Measurements from ENCODE around the gene CDH13. TPM values are rescaled to one million over a fixed set of nuclear protein-coding genes. Genes with fewer than 3 reads are reported as not detected.

The CDH13 gene
- total and polyA plus RNA-seq, 10 of the 15 experiments (the other 5 are each of a cell fraction or from before 2014, with no cell fraction given): under 0.01 to 0.05 TPM; not detected in 8

DNA sequence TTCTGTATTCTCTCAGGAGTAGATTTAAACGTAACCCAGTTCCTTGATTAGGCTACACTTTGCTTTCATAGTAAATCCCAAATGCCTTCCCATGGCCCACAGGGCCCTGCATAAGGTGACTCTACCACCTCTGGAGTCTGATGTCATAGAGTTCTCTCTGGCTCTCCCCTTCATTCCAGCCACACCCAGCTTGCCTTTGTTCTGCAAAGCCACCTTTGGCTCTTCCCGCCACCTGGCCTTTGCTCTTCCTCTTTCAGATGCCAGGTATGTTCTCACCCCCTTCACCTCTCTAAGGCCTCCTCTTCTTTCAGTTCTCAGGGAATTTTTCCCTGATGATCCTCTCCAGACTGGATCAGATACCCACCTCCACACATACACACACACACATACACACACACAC lies 1039.7 kb downstream of the CDH13 start:
- H2AFZ ChIP-seq (ENCODE audit: control insufficient read depth, low read depth, low read length): no peak overlapping the region
- CTCF ChIA-PET: no interaction called here
- no peak for FAIRE-seq
- no peak for TF ChIP-seq SREBF2 (IDR thresholded peaks at IDR 0.05; ENCODE audit: low read length)
- TF ChIP-seq TCF3 (IDR thresholded peaks at IDR 0.05; ENCODE audit: borderline replicate concordance, insufficient read depth, low read depth, low read length): no peak
- TF ChIP-seq RCOR1 (conservative IDR thresholded peaks at IDR 0.05; ENCODE audit: low read depth, low read length): no peak
- TF ChIP-seq BACH1 (IDR thresholded peaks at IDR 0.05; ENCODE audit: borderline replicate concordance): no peak
- no peak for TF ChIP-seq YBX1 (IDR thresholded peaks at IDR 0.05)
- TF ChIP-seq, protein P1, sequence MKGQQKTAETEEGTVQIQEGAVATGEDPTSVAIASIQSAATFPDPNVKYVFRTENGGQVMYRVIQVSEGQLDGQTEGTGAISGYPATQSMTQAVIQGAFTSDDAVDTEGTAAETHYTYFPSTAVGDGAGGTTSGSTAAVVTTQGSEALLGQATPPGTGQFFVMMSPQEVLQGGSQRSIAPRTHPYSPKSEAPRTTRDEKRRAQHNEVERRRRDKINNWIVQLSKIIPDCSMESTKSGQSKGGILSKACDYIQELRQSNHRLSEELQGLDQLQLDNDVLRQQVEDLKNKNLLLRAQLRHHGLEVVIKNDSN (IDR thresholded peaks at IDR 0.05; ENCODE audit: borderline replicate concordance, extremely low read length, insufficient read depth, low read depth, low read length): no peak
- TF ChIP-seq SMC3 (IDR thresholded peaks at IDR 0.05; ENCODE audit: borderline replicate concordance, low read length): no peak
- no peak for TF ChIP-seq ATF7 (IDR thresholded peaks at IDR 0.05; ENCODE audit: low read depth)
- TF ChIP-seq SP1 (IDR thresholded peaks at IDR 0.05; ENCODE audit: low read depth, low read length): no peak
- TF ChIP-seq, protein P2, sequence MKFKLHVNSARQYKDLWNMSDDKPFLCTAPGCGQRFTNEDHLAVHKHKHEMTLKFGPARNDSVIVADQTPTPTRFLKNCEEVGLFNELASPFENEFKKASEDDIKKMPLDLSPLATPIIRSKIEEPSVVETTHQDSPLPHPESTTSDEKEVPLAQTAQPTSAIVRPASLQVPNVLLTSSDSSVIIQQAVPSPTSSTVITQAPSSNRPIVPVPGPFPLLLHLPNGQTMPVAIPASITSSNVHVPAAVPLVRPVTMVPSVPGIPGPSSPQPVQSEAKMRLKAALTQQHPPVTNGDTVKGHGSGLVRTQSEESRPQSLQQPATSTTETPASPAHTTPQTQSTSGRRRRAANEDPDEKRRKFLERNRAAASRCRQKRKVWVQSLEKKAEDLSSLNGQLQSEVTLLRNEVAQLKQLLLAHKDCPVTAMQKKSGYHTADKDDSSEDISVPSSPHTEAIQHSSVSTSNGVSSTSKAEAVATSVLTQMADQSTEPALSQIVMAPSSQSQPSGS (IDR thresholded peaks at IDR 0.05; ENCODE audit: low read length): no peak
- TF ChIP-seq SPI1 (IDR thresholded peaks at IDR 0.05; ENCODE audit: borderline replicate concordance, insufficient read depth, low read depth, low read length): no peak
- no peak for TF ChIP-seq SRF (IDR thresholded peaks at IDR 0.05; ENCODE audit: low read depth in 2 of 2, low read length in 2 of 2)
- TF ChIP-seq, protein P3, sequence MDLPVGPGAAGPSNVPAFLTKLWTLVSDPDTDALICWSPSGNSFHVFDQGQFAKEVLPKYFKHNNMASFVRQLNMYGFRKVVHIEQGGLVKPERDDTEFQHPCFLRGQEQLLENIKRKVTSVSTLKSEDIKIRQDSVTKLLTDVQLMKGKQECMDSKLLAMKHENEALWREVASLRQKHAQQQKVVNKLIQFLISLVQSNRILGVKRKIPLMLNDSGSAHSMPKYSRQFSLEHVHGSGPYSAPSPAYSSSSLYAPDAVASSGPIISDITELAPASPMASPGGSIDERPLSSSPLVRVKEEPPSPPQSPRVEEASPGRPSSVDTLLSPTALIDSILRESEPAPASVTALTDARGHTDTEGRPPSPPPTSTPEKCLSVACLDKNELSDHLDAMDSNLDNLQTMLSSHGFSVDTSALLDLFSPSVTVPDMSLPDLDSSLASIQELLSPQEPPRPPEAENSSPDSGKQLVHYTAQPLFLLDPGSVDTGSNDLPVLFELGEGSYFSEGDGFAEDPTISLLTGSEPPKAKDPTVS (IDR thresholded peaks at IDR 0.05; ENCODE audit: low read depth, low read length): no peak
- TF ChIP-seq MTA2 (IDR thresholded peaks at IDR 0.05; ENCODE audit: low read depth): no peak
- no peaks in the 10 kb centered on the region for H4K20me1 ChIP-seq (ENCODE audit: control insufficient read depth, insufficient read depth)
- RAD21 ChIA-PET (ENCODE audit: unreplicated experiment): no interaction called here
- 0% methylated on average over 2 of the region's 2 CpGs for WGBS (ENCODE audit: insufficient coverage, insufficient replicate concordance, low lambda C conversion rate, missing lambda C conversion rate)
- H3K9me3 ChIP-seq (replicated peaks; ENCODE audit: control insufficient read depth, insufficient read depth, low read length): no peaks in the 10 kb centered on the region
- no peaks in the 10 kb centered on the region for H3K79me2 ChIP-seq (ENCODE audit: control insufficient read depth, insufficient read depth, low read length)
- no peak overlapping the region for H3K4me3 ChIP-seq
- H3K36me3 ChIP-seq (ENCODE audit: control insufficient read depth in 2 of 2, insufficient read depth in 2 of 2, low read length in 1 of 2): no peaks in the 10 kb centered on the region
- intact Hi-C loops (cut with micrococcal nuclease; ENCODE audit: unreplicated experiment): no loop called here
- ATAC-seq: no peak
- no peak overlapping the region for H3K27ac ChIP-seq (ENCODE audit: control insufficient read depth, insufficient read depth)
- in situ Hi-C loops (cut with MboI): no loop called here
- POLR2A ChIA-PET: no interaction called here
- H3K9ac ChIP-seq (ENCODE audit: control insufficient read depth, insufficient read depth, low read length): no peak overlapping the region
- DNase-seq (ENCODE audit: low read depth, low spot score): no peak
- H3K4me1 ChIP-seq (ENCODE audit: control insufficient read depth, insufficient read depth, low read length): no peaks in the 10 kb centered on the region
- SMC1A ChIA-PET (ENCODE audit: uncharacterized antibody, unreplicated experiment): no interaction called here
- no peak overlapping the region for H3K4me2 ChIP-seq (ENCODE audit: control insufficient read depth, insufficient read depth)
- BruUV-seq (replicated peaks): no TSS peak
- no peaks in the 10 kb centered on the region for H3K27me3 ChIP-seq (replicated peaks in 1 of 2; ENCODE audit: control insufficient read depth in 2 of 2, insufficient read depth in 2 of 2, low read length in 1 of 2)
